Keratinocyte (primary cell): ENCODE results near the gene ENPP6. TPM values are rescaled to one million over a fixed set of nuclear protein-coding genes. Genes with fewer than 3 reads are reported as not detected.

Experiments
- DNase-seq: peaks from one replicate; pipeline ENCODE4 v3.0.0-alpha.2; 2011; ENCODE audit warnings: low read depth, missing footprints, low spot score
- FAIRE-seq: peaks from 2 replicates; lab custom pipeline; 2011; peaks lifted over from hg19 to GRCh38; lab: Jason Lieb, UNC
- H2AFZ ChIP-seq: 2 replicates; pipeline ENCODE4 v1.6.0; 2012; ENCODE audit warnings: low read length, control low read depth, inconsistent platforms; ENCODE audit not compliant: control insufficient read depth
- H3K27ac ChIP-seq: 2 replicates; pipeline ENCODE4 v1.5.1; 2011; ENCODE audit warnings: low read length; ENCODE audit not compliant: control insufficient read depth, insufficient read depth
- H3K27me3 ChIP-seq: 3 replicates; pipeline ENCODE4 v1.6.0; 2011; ENCODE audit warnings: low read length; ENCODE audit not compliant: control insufficient read depth, insufficient read depth; ENCODE audit errors: extremely low read depth
- H3K36me3 ChIP-seq, 2 experiments: 2 replicates in 1 of 2; 3 replicates in 1 of 2; pipeline ENCODE4 v1.5.1; 2011; ENCODE audit warnings: low read length in 2 of 2, mild to moderate bottlenecking in 1 of 2; ENCODE audit not compliant: control insufficient read depth in 2 of 2, insufficient read depth in 2 of 2; ENCODE audit errors: extremely low read depth in 1 of 2
- H3K4me1 ChIP-seq: 3 replicates; pipeline ENCODE4 v1.5.1; 2011; ENCODE audit warnings: low read length; ENCODE audit not compliant: control insufficient read depth, insufficient read depth; ENCODE audit errors: extremely low read depth
- H3K4me2 ChIP-seq: 3 replicates; pipeline ENCODE4 v1.6.0; 2011; ENCODE audit warnings: low read depth, low read length; ENCODE audit not compliant: control insufficient read depth, insufficient read depth; ENCODE audit errors: extremely low read depth
- H3K4me3 ChIP-seq, 3 experiments: fragments of 200-600 bp in 1 of 3; sonication (generic) in 1 of 3; 2 replicates in 2 of 3; 3 replicates in 1 of 3; pipeline ENCODE4 v1.5.1; 2011 to 2016; ENCODE audit warnings: low read length in 3 of 3, mild to moderate bottlenecking in 3 of 3, control low read depth in 2 of 3, inconsistent platforms in 1 of 3, low read depth in 1 of 3, mixed read lengths in 1 of 3, mixed run types in 1 of 3, moderate library complexity in 1 of 3; ENCODE audit not compliant: control insufficient read depth in 2 of 3, insufficient read depth in 2 of 3; ENCODE audit errors: extremely low read depth in 1 of 3
- H3K79me2 ChIP-seq: 2 replicates; pipeline ENCODE4 v1.6.0; 2012; ENCODE audit warnings: low read length; ENCODE audit not compliant: control insufficient read depth, insufficient read depth
- H3K9ac ChIP-seq: 3 replicates; pipeline ENCODE4 v1.6.0; 2011; ENCODE audit warnings: low read length; ENCODE audit not compliant: control insufficient read depth, insufficient read depth; ENCODE audit errors: extremely low read depth
- H3K9me1 ChIP-seq: 3 replicates; pipeline ENCODE4 v1.6.0; 2011; ENCODE audit warnings: low read length; ENCODE audit not compliant: control insufficient read depth, insufficient read depth; ENCODE audit errors: extremely low read depth
- H3K9me3 ChIP-seq: 2 replicates; pipeline ENCODE4 v1.5.1; 2012; ENCODE audit warnings: low read depth, low read length; ENCODE audit not compliant: control insufficient read depth
- H4K20me1 ChIP-seq: 3 replicates; pipeline ENCODE4 v1.6.0; 2011; ENCODE audit warnings: low read length; ENCODE audit not compliant: control insufficient read depth, insufficient read depth; ENCODE audit errors: extremely low read depth
- EZH2 ChIP-seq: IDR thresholded peaks from one replicate; pipeline ENCODE4 v1.6.1; 2012; ENCODE audit warnings: inconsistent platforms, mild to moderate bottlenecking, low read length, moderate library complexity
- dilution Hi-C: fragments of 300-500 bp; cut with MboI; formaldehyde crosslinking; loops from one replicate; pipeline ENCODE4 v1.7.0; 2020; ENCODE audit warnings: low sequenced_read_pairs; ENCODE audit not compliant: extremely low pct_ligation_motif_present
- polyA plus RNA-seq, 5 experiments: library from polyadenylated mRNA; depleted of rRNA in 3 of 5; stranded (reverse) in 3 of 5; stranded (forward) in 1 of 5; unstranded in 1 of 5; fragments of >200 nt; gene quantifications; 1 replicate in 1 of 5; 2 replicates in 3 of 5; 3 replicates in 1 of 5; pipeline versions ENCODE4 v1.2.1 to v1.2.3, GENCODE V29; 2011 to 2012; ENCODE audit warnings: missing spikeins in 2 of 5, low read depth in 1 of 5, low replicate concordance in 1 of 5
- TF ChIP-seq, protein P1 (sequence below), 3 experiments: IDR thresholded peaks in 1 of 3; conservative IDR thresholded peaks in 1 of 3; optimal IDR thresholded peaks in 1 of 3; 2 replicates in 2 of 3; 3 replicates in 1 of 3; pipeline versions ENCODE3 to v1.5.1; 2011; ENCODE audit warnings: low read length in 3 of 3, mild to moderate bottlenecking in 3 of 3, moderate library complexity in 2 of 3, control low read depth in 1 of 3, inconsistent platforms in 1 of 3; ENCODE audit not compliant: insufficient read depth in 2 of 3; ENCODE audit errors: extremely low read depth in 1 of 3

ENPP6 gene
- polyA plus RNA-seq, 1 donor (not counting 4 experiments of a cell fraction or from before 2014, with no cell fraction given), result not detected

DNA sequence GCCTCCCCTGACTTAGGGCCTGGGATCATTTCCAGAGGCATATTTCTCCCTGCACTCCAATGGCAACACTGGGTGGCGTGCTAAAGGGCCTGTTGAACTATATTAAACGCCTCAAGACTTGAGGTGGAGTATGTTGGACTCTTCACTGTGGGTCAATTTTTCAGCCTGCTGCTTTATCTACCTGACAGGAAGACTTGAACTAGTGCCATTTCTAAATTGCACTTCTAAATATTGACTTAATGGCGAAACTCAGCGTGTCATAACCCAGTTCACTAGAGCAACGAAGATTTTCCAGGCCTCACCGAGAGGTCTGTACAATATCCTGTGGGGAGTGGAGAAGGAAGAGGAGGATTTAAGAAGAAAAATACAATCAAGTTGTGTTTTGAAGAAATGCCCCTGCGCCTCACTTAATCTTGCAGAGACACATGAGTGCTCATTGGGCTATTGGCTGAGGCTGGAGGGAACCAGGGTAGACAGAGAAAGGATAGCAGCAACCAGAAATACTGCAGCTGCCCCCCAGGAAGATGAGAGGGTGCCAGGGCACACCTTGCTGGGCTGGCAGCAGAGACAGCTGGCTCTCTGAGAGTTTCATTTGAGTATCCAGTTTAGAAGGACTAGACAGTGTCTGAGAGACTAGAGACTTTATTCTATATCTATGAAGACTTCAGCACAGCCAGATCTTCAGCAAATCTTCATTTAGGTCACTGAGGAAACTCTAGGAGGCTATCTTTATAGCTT lies 67.4 kb downstream of the ENPP6 start:
- FAIRE-seq (no peak), DNase-seq (no peak)
- Histone ChIP-seq H3K9me1 (no peaks in the 10 kb centered on the region), H3K79me2 (no peaks in the 10 kb centered on the region), H3K9ac (no peak overlapping the region), H3K4me2 (no peak overlapping the region), H3K4me3 (no peak overlapping the region), H3K27ac (no peak overlapping the region), H3K9me3 (no peaks in the 10 kb centered on the region), H3K27me3 (no peaks in the 10 kb centered on the region), H3K36me3 (no peaks in the 10 kb centered on the region), H2AFZ (no peak overlapping the region), H3K4me1 (no peaks in the 10 kb centered on the region), H4K20me1 (no peaks in the 10 kb centered on the region)
- dilution Hi-C loops, result no loop called here
- no peak for TF ChIP-seq EZH2
- TF ChIP-seq, protein P1, sequence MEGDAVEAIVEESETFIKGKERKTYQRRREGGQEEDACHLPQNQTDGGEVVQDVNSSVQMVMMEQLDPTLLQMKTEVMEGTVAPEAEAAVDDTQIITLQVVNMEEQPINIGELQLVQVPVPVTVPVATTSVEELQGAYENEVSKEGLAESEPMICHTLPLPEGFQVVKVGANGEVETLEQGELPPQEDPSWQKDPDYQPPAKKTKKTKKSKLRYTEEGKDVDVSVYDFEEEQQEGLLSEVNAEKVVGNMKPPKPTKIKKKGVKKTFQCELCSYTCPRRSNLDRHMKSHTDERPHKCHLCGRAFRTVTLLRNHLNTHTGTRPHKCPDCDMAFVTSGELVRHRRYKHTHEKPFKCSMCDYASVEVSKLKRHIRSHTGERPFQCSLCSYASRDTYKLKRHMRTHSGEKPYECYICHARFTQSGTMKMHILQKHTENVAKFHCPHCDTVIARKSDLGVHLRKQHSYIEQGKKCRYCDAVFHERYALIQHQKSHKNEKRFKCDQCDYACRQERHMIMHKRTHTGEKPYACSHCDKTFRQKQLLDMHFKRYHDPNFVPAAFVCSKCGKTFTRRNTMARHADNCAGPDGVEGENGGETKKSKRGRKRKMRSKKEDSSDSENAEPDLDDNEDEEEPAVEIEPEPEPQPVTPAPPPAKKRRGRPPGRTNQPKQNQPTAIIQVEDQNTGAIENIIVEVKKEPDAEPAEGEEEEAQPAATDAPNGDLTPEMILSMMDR (optimal IDR thresholded peaks at IDR 0.05 in 1 of 3, IDR thresholded peaks at IDR 0.05 in 1 of 3, conservative IDR thresholded peaks at IDR 0.05 in 1 of 3; ENCODE audit: extremely low read depth in 1 of 3, insufficient read depth in 2 of 3, low read length in 3 of 3), result no peak

GRCh38 chr4:184148738-184149637 lies 68.7 kb downstream of the ENPP6 start:
- dilution Hi-C loops, result no loop called here
- H3K9me3 ChIP-seq, result no peaks in the 10 kb centered on the region
- H3K4me1 ChIP-seq, result no peaks in the 10 kb centered on the region
- H4K20me1 ChIP-seq, result no peaks in the 10 kb centered on the region
- H3K4me2 ChIP-seq, result no peak overlapping the region
- H2AFZ ChIP-seq, result no peak overlapping the region
- H3K27me3 ChIP-seq, result no peaks in the 10 kb centered on the region
- H3K9me1 ChIP-seq, result no peaks in the 10 kb centered on the region
- H3K27ac ChIP-seq, result no peak overlapping the region
- H3K36me3 ChIP-seq, result no peaks in the 10 kb centered on the region
- DNase-seq (no peak), FAIRE-seq (no peak)
- no peak overlapping the region for H3K4me3 ChIP-seq
- H3K79me2 ChIP-seq, result no peaks in the 10 kb centered on the region
- no peak for TF ChIP-seq EZH2
- TF ChIP-seq, protein P1 (optimal IDR thresholded peaks at IDR 0.05 in 1 of 3, IDR thresholded peaks at IDR 0.05 in 1 of 3, conservative IDR thresholded peaks at IDR 0.05 in 1 of 3; ENCODE audit: extremely low read depth in 1 of 3, insufficient read depth in 2 of 3, low read length in 3 of 3), result no peak
- H3K9ac ChIP-seq, result no peak overlapping the region
